Breast epithelium (tissue), 4 donors: ENCODE results near the gene ASXL3. TPM values are rescaled to one million over a fixed set of nuclear protein-coding genes. Genes with fewer than 3 reads are reported as not detected.

ENCODE experiments used
- DNase-seq, 2 donors: peaks; one replicate each; pipeline ENCODE4 v3.0.0-alpha.2; 2019; ENCODE audit warnings: low spot score in 2 of 2
- H3K27ac ChIP-seq, 2 donors: fragments of 200-600 bp; sonication (generic) in 1 of 2; one replicate each; pipeline ENCODE4 v1.5.1; 2016 to 2019; ENCODE audit warnings: mild to moderate bottlenecking in 1 of 2
- H3K27me3 ChIP-seq, 2 donors: fragments of 200-600 bp; sonication (generic) in 1 of 2; one replicate each; pipeline versions ENCODE4 v1.5.1 to v1.6.0; 2017 to 2019; ENCODE audit warnings: control low read depth in 1 of 2, mild to moderate bottlenecking in 1 of 2
- H3K36me3 ChIP-seq: fragments of 200-600 bp; one replicate; pipeline ENCODE4 v1.5.1; 2019
- H3K4me1 ChIP-seq, 2 donors: fragments of 200-600 bp; sonication (generic); one replicate each; pipeline ENCODE4 v1.5.1; 2016 to 2019; ENCODE audit warnings: control low read depth in 1 of 2
- H3K4me3 ChIP-seq, 3 donors: fragments of 200-600 bp; sonication (generic); 1 replicate in 2 of 3; 2 replicates in 1 of 3; pipeline ENCODE4 v1.5.1; 2016 to 2019; ENCODE audit warnings: mild to moderate bottlenecking in 3 of 3, moderate library complexity in 2 of 3
- H3K9me3 ChIP-seq, 2 donors: fragments of 200-600 bp; sonication (generic) in 1 of 2; one replicate each; pipeline ENCODE4 v1.5.1; 2016 to 2019; ENCODE audit warnings: control low read depth in 1 of 2
- CTCF ChIP-seq, 3 donors: fragments of 450-650 bp; IDR thresholded peaks; one replicate each; pipeline ENCODE4 v1.5.1; 2016 to 2017; ENCODE audit warnings: antibody characterized with exemption in 3 of 3, mild to moderate bottlenecking in 3 of 3, moderate library complexity in 3 of 3
- POLR2A ChIP-seq: fragments of 450-650 bp; IDR thresholded peaks from one replicate; pipeline ENCODE4 v1.6.1; 2016; ENCODE audit warnings: antibody characterized with exemption, mild to moderate bottlenecking, moderate library complexity
- POLR2AphosphoS5 ChIP-seq, 3 donors: sonication (generic); formaldehyde crosslinking; IDR thresholded peaks; one replicate each; pipeline ENCODE4 v1.6.1; 2017; ENCODE audit warnings: antibody characterized with exemption in 3 of 3
- intact Hi-C: fragments of 100-400 bp; cut with DNase I; formaldehyde crosslinking; loops from one replicate; pipeline ENCODE4 v1.15.1; 2023; ENCODE audit warnings: low total_unique reads
- total RNA-seq, 3 donors: library from RNA; depleted of rRNA; stranded (reverse); fragments of >200 nt; gene quantifications; one replicate each; pipeline ENCODE4 v1.1.0, GENCODE V29; 2016

ASXL3 gene
- total RNA-seq, 3 donors from 2014 or later = 0.96 to 3.4 (median 0.98) TPM

GRCh38 chr18:33665187-33665586 lies 87.2 kb downstream of the ASXL3 start:
- intact Hi-C loops = no loop called here
- no peaks in the 10 kb centered on the region for H3K36me3 ChIP-seq
- no peaks in the 10 kb centered on the region for H3K4me1 ChIP-seq
- DNase-seq = no peak
- no peak overlapping the region for H3K4me3 ChIP-seq
- H3K9me3 ChIP-seq = no peaks in the 10 kb centered on the region
- no peak overlapping the region for H3K27ac ChIP-seq
- no peak for TF ChIP-seq CTCF (IDR thresholded peaks at IDR 0.05)
- no peak for TF ChIP-seq POLR2A
- TF ChIP-seq POLR2AphosphoS5 (IDR thresholded peaks at IDR 0.05) = no peak
- H3K27me3 ChIP-seq = no peaks in the 10 kb centered on the region

DNA sequence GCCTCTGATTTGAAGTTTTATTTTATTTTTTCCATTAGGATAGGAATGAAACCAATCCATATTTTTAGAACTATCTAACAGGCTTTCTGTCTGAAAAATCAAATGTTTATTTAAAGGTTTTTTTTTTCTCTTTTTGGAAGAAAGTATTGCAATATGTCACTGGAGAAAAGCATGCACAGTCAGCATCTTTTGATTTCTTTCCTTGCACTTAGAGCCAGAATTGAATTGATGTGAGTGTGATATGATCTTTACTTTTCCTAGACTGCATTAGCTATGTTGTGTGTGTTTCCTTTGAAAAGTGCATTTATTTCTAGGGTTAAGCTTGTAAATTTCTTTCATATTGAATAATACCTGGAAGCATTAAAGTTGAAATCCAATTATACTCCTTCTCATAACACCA lies 87.6 kb downstream of the ASXL3 start:
- Histone ChIP-seq H3K4me1 (no peaks in the 10 kb centered on the region), H3K9me3 (no peaks in the 10 kb centered on the region), H3K27ac (no peak overlapping the region), H3K27me3 (no peaks in the 10 kb centered on the region), H3K4me3 (no peak overlapping the region), H3K36me3 (no peaks in the 10 kb centered on the region)
- intact Hi-C loops = no loop called here
- no peak for DNase-seq
- TF ChIP-seq CTCF (IDR thresholded peaks at IDR 0.05) (no peak), POLR2AphosphoS5 (IDR thresholded peaks at IDR 0.05) (no peak), POLR2A (no peak)

GRCh38 chr18:33666915-33667314 lies 88.9 kb downstream of the ASXL3 start:
- intact Hi-C loops = no loop called here
- no peak for TF ChIP-seq POLR2AphosphoS5 (IDR thresholded peaks at IDR 0.05)

GRCh38 chr18:33669589-33669988 lies 91.6 kb downstream of the ASXL3 start:
- intact Hi-C loops = no loop called here
- no peak for TF ChIP-seq POLR2A
- no peak for TF ChIP-seq CTCF (IDR thresholded peaks at IDR 0.05)
- no peak for TF ChIP-seq POLR2AphosphoS5 (IDR thresholded peaks at IDR 0.05)
- Histone ChIP-seq H3K4me3 (no peak overlapping the region), H3K27me3 (no peaks in the 10 kb centered on the region), H3K27ac (no peak overlapping the region), H3K36me3 (no peaks in the 10 kb centered on the region), H3K4me1 (no peaks in the 10 kb centered on the region), H3K9me3 (no peaks in the 10 kb centered on the region)
- no peak for DNase-seq

More at GRCh38 chr18:33666915-33667314, 88.9 kb downstream of the ASXL3 start:
- no peaks in the 10 kb centered on the region for H3K4me1 ChIP-seq
- no peaks in the 10 kb centered on the region for H3K27me3 ChIP-seq
- H3K27ac ChIP-seq = no peak overlapping the region
- no peak overlapping the region for H3K4me3 ChIP-seq
- H3K9me3 ChIP-seq = no peaks in the 10 kb centered on the region
- H3K36me3 ChIP-seq = no peaks in the 10 kb centered on the region
- DNase-seq = no peak

- TF ChIP-seq CTCF (IDR thresholded peaks at IDR 0.05) = no peak
- TF ChIP-seq POLR2AphosphoS5 (IDR thresholded peaks at IDR 0.05) = no peak
- TF ChIP-seq POLR2A = no peak
- intact Hi-C loops = no loop called here
- no peak overlapping the region for H3K27ac ChIP-seq
- H3K27me3 ChIP-seq = no peaks in the 10 kb centered on the region
- no peak overlapping the region for H3K4me3 ChIP-seq
- H3K9me3 ChIP-seq = no peaks in the 10 kb centered on the region
- no peaks in the 10 kb centered on the region for H3K4me1 ChIP-seq
- no peaks in the 10 kb centered on the region for H3K36me3 ChIP-seq
- no peak for DNase-seq
These were observed 92.0 kb downstream of the ASXL3 start for GRCh38 chr18:33670029-33670428.

GRCh38 chr18:33673689-33674088 lies 95.7 kb downstream of the ASXL3 start:
- Histone ChIP-seq H3K4me3 (no peak overlapping the region), H3K9me3 (no peaks in the 10 kb centered on the region), H3K36me3 (no peaks in the 10 kb centered on the region), H3K27ac (no peak overlapping the region), H3K4me1 (no peaks in the 10 kb centered on the region), H3K27me3 (no peaks in the 10 kb centered on the region)
- TF ChIP-seq CTCF (IDR thresholded peaks at IDR 0.05) (no peak), POLR2AphosphoS5 (IDR thresholded peaks at IDR 0.05) (no peak), POLR2A (no peak)
- DNase-seq = no peak
- intact Hi-C loops = no loop called here
